ENCODE measurements around the gene CDRT15. TPM values are rescaled to one million over a fixed set of nuclear protein-coding genes. Genes with fewer than 3 reads are reported as not detected.
"Not testable (repeated sequence)": the region's sequence is repeated elsewhere in the genome, so short reads cannot be mapped to it uniquely, and the experiment has no call there.

CDRT15 gene
- total RNA-seq, result not detected
- not detected for total RNA-seq (2013)

DNA sequence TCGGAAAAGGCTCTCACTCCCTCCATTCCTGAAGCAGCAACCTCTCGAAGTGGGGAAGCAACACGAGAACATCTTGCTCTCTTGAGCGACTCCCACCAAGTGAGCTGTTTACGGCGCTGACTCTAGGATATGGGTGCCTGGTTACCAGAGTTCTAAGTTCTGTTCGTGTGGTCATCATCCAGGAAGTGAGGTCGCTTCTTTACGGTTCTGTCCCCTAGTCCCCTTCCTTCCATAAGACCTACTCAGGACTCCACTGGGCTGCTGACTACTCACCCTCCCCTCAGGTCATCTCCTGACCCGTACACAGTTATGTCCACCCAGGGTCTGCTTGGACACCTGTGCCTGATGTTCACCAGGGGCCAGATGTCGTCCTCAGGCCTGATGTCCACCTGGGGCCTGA is at the start of gene CDRT15:
CDRT15 (minus strand) TSS at position 101 of the 400 bp plus-strand sequence; CDS start at position 72, 29 bp downstream.
- H3K27ac ChIP-seq (ENCODE audit: low read length); intact Hi-C loops (cut with micrococcal nuclease); H3K9me3 ChIP-seq (ENCODE audit: control insufficient read depth, insufficient read depth, low read length); H3K27me3 Mint-ChIP-seq (ENCODE audit: low read depth in 2 of 2); ATAC-seq; H3K36me3 Mint-ChIP-seq; H3K4me1 Mint-ChIP-seq; H3K4me1 ChIP-seq (ENCODE audit: control insufficient read depth, insufficient read depth, low read length); H3K27me3 ChIP-seq (ENCODE audit: control insufficient read depth, insufficient read depth, low read length); DNase-seq; H3K9me3 Mint-ChIP-seq; H3K36me3 ChIP-seq (ENCODE audit: control insufficient read depth, insufficient read depth, low read length); H3K27ac Mint-ChIP-seq; H3K4me3 ChIP-seq (ENCODE audit: low read length); H3K4me3 Mint-ChIP-seq: not testable (repeated sequence)
- WGBS (ENCODE audit: insufficient coverage), result 98% methylated on average over 8 of the region's 11 CpGs

GRCh38 chr17:14282726-14283125 is 46.1 kb upstream of the CDRT15 start:
- Histone ChIP-seq H3K36me3 (ENCODE audit: control insufficient read depth, insufficient read depth, low read length) (no peaks in the 10 kb centered on the region), H3K4me3 (ENCODE audit: low read length) (no peak overlapping the region), H3K27ac (ENCODE audit: low read length) (no peak overlapping the region), H3K9me3 (ENCODE audit: control insufficient read depth, insufficient read depth, low read length) (no peaks in the 10 kb centered on the region), H3K27me3 (ENCODE audit: control insufficient read depth, insufficient read depth, low read length) (peaks cover 2% of the 10 kb centered on the region), H3K4me1 (ENCODE audit: control insufficient read depth, insufficient read depth, low read length) (no peaks in the 10 kb centered on the region)
- no peak overlapping the region for H3K27ac Mint-ChIP-seq
- H3K27me3 Mint-ChIP-seq (ENCODE audit: low read depth in 2 of 2), result peaks cover 21 to 29% of the 10 kb centered on the region in 2 donors
- TF ChIP-seq CTCF (IDR thresholded peaks at IDR 0.05), result no peak
- no peaks in the 10 kb centered on the region for H3K36me3 Mint-ChIP-seq
- ATAC-seq, result no peak
- intact Hi-C loops (cut with micrococcal nuclease), result no loop called here
- 90% methylated on average over 2 of the region's 2 CpGs for WGBS (ENCODE audit: insufficient coverage)
- H3K4me3 Mint-ChIP-seq, result no peak overlapping the region
- DNase-seq, result no peak
- no peaks in the 10 kb centered on the region for H3K4me1 Mint-ChIP-seq
- no peaks in the 10 kb centered on the region for H3K9me3 Mint-ChIP-seq

- Histone ChIP-seq H3K4me1 (ENCODE audit: control insufficient read depth, insufficient read depth, low read length) (no peaks in the 10 kb centered on the region), H3K27me3 (ENCODE audit: control insufficient read depth, insufficient read depth, low read length) (peaks cover 2% of the 10 kb centered on the region), H3K36me3 (ENCODE audit: control insufficient read depth, insufficient read depth, low read length) (no peaks in the 10 kb centered on the region), H3K9me3 (ENCODE audit: control insufficient read depth, insufficient read depth, low read length) (no peaks in the 10 kb centered on the region), H3K27ac (ENCODE audit: low read length) (no peak overlapping the region), H3K4me3 (ENCODE audit: low read length) (no peak overlapping the region)
- 65% methylated on average over 3 of the region's 3 CpGs for WGBS (ENCODE audit: insufficient coverage)
- Mint-ChIP-seq H3K27me3 (ENCODE audit: low read depth in 2 of 2) (peaks cover 31 to 33% of the 10 kb centered on the region in 2 donors), H3K36me3 (no peaks in the 10 kb centered on the region), H3K9me3 (no peaks in the 10 kb centered on the region), H3K4me1 (no peaks in the 10 kb centered on the region), H3K4me3 (no peak overlapping the region), H3K27ac (no peak overlapping the region)
- no peak for TF ChIP-seq CTCF (IDR thresholded peaks at IDR 0.05)
- ATAC-seq, result no peak
- intact Hi-C loops (cut with micrococcal nuclease), result no loop called here
- no peak for DNase-seq
These were observed 44.9 kb upstream of the CDRT15 start for GRCh38 chr17:14281530-14281929.

DNA sequence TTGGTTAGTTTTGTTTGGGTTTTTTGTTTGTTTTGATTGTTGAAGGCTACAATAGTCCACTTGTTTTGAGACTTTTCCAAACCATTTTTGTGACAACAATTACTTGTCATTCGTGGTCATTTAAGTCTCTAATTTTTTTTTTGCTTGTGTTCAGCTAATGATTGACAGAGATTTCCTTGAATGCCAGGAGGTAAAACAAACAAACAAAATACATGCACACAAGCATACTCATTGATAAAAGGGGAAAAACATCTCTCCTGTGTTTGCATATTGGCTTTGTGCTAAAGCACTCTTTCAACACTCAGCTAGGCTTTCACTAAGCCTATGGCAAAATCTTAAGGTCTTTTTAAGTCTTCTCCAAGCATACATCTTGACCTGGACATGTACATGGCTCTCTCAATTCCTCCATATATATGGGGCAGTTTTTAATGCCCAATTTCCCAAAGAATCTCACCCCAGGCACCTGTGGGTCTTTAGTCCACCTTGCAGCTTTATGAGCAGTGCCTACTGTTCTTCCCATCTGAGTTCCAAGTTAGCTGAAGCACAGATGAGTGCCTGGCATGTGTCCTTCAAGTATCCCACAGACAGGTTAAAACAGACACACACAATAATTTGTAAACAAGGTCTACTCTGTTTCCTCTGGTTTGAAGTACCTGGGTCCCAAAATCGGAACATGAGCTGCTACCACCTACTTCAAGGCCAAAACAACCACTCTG is 40.0 kb upstream of the CDRT15 start:
- H3K27me3 ChIP-seq (ENCODE audit: control insufficient read depth, insufficient read depth, low read length), result peaks cover 2% of the 10 kb centered on the region
- H3K4me1 ChIP-seq (ENCODE audit: control insufficient read depth, insufficient read depth, low read length), result no peaks in the 10 kb centered on the region
- H3K27ac Mint-ChIP-seq, result no peak overlapping the region
- H3K9me3 Mint-ChIP-seq, result no peaks in the 10 kb centered on the region
- DNase-seq (no peak), ATAC-seq (no peak)
- no peak overlapping the region for H3K4me3 ChIP-seq (ENCODE audit: low read length)
- intact Hi-C loops (cut with micrococcal nuclease), result no loop called here
- no peaks in the 10 kb centered on the region for H3K9me3 ChIP-seq (ENCODE audit: control insufficient read depth, insufficient read depth, low read length)
- no peaks in the 10 kb centered on the region for H3K4me1 Mint-ChIP-seq
- TF ChIP-seq CTCF (IDR thresholded peaks at IDR 0.05), result no peak
- H3K36me3 Mint-ChIP-seq, result no peaks in the 10 kb centered on the region
- H3K27ac ChIP-seq (ENCODE audit: low read length), result no peak overlapping the region
- no peak overlapping the region for H3K4me3 Mint-ChIP-seq
- no peaks in the 10 kb centered on the region for H3K36me3 ChIP-seq (ENCODE audit: control insufficient read depth, insufficient read depth, low read length)
- WGBS (ENCODE audit: insufficient coverage), result 91% methylated on average over 1 of the region's 2 CpGs
- H3K27me3 Mint-ChIP-seq (ENCODE audit: low read depth in 2 of 2), result peaks cover 12 to 16% of the 10 kb centered on the region in 2 donors

Data from natural killer cell (primary cell).